OCI-LY3 (cell line): ENCODE results near the gene RGS19.

ENCODE experiments used
- EZH2phosphoT487 ChIP-seq: fragments of 200-600 bp; shearing (Covaris generic); IDR thresholded peaks from 2 replicates; pipeline ENCODE4 v1.6.1; 2018; ENCODE audit warnings: antibody characterized with exemption, mixed run types, low read depth
- TF ChIP-seq, protein P1 (sequence below): fragments of 200-600, 300-600 bp; sonication (generic); IDR thresholded peaks from 2 replicates; pipeline ENCODE4 v1.5.1; 2014; ENCODE audit warnings: antibody characterized with exemption, low read length, low read depth

DNA sequence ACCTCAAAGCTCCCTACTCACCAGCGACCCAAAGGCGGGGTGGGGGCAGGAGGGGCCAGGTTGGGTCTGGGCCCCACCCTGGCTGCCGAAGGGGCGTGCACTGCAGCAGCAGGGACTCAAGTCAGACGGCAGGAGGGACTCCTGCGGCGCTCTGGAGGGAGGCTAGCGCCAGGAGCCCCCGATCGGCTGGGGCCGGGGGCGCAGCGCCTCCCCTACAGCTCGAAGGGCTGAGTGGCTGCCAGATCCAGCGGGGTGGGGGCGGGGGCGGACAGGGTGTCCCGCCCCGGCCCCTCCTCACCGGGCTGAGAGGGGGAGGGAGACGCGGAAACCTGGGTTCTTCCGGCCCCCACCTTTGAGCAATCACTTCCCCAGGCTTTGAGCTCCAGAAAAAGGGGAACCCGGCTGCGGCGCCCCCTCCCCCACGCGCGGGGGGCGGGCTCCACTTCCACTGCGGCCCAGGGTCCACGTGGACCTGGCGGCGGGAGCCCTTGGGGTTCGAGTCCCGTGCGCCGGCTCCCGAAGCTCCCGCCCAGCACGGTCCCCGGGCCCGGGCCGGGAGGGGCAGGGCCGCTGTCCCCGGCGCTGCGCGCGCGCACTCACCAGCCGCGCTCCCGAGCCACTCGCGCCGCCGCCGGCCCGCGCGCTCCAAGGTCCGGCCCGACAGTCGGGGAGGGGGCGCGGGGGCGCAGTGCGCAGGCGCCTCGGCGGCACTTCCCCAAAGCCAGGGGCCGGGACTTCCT lies at the start of gene RGS19:
- TF ChIP-seq, protein P1, sequence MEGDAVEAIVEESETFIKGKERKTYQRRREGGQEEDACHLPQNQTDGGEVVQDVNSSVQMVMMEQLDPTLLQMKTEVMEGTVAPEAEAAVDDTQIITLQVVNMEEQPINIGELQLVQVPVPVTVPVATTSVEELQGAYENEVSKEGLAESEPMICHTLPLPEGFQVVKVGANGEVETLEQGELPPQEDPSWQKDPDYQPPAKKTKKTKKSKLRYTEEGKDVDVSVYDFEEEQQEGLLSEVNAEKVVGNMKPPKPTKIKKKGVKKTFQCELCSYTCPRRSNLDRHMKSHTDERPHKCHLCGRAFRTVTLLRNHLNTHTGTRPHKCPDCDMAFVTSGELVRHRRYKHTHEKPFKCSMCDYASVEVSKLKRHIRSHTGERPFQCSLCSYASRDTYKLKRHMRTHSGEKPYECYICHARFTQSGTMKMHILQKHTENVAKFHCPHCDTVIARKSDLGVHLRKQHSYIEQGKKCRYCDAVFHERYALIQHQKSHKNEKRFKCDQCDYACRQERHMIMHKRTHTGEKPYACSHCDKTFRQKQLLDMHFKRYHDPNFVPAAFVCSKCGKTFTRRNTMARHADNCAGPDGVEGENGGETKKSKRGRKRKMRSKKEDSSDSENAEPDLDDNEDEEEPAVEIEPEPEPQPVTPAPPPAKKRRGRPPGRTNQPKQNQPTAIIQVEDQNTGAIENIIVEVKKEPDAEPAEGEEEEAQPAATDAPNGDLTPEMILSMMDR, result no peak
- no peak for TF ChIP-seq EZH2phosphoT487
